Head of caudate nucleus (tissue), 42 donors: ENCODE results near the gene SGMS1.
A peak's percentile ranks its signal among the peaks of the same experiment; 100 is the strongest.

Experiments
- DNase-seq, 42 donors: peaks; one replicate each; pipeline versions ENCODE4 v3.0.0 to v3.0.0-alpha.2; 2020 to 2021; ENCODE audit warnings: mixed read lengths in 7 of 42
- intact Hi-C: fragments of 100-400 bp; cut with DNase I; formaldehyde crosslinking; loops from one replicate; pipeline ENCODE4 v1.15.0; 2022

SGMS1 gene

DNA sequence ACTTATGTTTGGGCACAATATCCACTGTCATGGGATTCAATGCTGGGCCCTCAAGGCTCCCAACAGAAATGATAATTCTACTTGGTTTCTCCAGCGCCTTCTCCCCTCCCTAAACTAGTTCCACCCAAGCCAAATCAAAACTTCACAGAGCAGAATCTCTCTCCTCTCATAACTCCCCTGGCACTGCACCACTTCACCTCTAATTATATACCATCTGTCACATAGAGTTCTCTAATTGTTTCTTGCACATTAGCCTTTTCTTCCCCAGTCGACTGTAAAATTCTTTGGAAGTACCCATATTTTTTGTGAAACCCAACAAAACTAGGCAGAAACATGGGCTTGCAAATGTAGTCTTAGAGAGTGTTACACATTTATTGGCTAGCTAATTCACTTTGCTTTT, 8.1 kb downstream of the SGMS1 start:
- intact Hi-C loops = no loop called here
- no peak for DNase-seq

DNA sequence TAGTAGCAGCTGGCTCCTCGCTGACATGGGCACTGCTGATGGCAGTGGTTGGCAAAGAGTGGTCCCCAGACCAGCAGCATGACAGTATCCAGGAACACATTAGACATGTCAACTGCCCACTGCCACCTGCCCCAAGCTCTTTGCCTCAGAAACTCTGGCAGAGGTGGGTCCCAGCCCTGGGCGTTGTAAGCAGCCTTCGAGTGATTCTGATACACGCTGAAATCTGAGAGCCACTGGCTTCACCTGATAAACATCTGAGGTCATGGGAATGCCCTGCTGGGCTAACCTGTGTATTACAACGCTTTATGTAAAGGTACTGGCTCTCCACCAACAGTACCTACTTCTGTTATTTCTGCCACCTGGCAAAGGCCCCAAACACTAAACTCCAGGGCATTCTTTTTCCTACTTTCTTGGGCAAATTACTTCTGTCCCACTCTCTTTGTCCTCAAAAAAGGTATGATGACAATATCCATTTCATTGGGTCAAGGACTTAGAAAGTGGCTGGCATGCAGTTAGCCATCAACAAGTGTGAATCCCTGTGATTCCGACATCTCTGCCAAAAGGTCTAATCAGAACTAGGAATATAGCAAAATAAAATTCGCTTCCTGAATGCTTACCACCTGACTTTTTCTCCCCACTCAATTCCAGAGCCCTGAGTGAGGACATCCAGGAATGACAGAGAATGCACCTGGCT, 9.2 kb downstream of the SGMS1 start:
- intact Hi-C loops = no loop called here
- DNase-seq = no peak

DNA sequence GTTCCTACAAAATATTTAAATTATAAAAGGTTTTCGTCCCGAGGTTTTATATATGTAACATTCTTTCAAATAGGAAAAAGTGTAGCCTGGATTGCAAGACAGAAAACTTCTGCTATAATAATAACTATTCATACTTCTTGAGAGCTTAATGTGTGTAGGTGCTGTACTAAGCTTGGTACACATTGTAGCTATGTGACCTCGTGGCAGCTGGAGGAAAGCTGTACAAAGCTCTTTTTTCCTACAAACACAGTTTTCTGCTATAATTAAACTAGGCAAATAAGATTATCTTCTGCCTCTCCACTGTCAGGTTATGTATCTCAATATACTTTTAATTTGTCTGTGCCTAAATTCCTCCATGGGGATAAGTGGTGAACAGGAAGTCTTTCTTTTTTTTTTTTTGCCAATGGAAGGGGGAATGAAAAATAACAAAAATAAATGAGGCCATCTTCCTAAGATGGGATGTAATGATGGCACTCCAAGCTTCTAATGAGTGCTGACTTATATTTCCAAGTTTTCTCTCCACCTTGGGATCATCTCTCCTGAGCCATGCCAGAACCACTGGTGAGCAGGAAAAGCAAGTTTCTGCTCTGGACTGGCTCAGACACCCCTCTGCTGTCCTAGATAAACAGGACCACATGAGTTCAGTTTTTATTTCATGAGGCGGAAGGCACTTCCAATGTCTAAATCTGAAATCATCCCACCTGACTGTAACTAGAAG, 9.9 kb downstream of the SGMS1 start:
- DNase-seq = peak in 11 of 42 donors; percentile 25 to 63 (median 40)
- intact Hi-C loops = no loop called here

DNA sequence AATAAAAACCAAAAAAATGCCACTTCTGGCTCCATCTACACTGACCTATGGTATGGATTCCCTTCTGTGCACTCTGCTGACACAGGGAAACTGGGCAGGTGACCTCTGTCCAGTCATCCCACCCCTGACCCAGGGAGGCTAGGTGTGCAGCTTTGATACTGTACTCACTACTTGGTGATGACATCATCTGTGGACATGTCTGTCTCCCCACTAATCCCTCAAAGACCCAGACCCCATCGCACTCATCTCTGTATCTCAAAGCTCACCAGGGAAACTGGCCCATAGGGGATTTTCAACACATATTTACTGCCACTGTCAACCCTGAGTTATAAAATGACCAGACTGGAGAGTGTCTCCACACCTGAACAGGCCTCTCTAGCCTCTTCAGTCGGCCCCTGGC, 10.6 kb downstream of the SGMS1 start:
- intact Hi-C loops = no loop called here
- DNase-seq = no peak

DNA sequence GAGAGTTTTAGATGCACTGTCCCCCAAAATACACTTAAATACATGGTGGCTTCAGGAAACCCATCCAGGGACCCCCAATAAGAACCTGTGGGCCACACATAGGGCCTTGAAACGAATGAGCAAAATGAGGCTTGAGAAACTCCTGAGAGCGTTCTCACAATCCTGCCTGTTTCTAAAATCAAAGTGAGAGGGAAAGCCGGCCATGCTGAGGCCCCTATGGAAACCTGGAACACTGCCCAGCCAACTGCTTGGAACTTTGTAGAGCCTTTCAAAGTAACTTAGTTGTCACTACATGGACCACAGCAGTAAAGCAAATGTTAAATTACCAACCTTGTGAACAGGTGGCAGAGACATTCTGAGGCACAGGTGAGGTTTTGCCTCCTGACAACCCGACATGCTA, 13.4 kb downstream of the SGMS1 start:
- DNase-seq = peak in 13 of 42 donors; percentile 25 to 77 (median 41)
- intact Hi-C loops = no loop called here

DNA sequence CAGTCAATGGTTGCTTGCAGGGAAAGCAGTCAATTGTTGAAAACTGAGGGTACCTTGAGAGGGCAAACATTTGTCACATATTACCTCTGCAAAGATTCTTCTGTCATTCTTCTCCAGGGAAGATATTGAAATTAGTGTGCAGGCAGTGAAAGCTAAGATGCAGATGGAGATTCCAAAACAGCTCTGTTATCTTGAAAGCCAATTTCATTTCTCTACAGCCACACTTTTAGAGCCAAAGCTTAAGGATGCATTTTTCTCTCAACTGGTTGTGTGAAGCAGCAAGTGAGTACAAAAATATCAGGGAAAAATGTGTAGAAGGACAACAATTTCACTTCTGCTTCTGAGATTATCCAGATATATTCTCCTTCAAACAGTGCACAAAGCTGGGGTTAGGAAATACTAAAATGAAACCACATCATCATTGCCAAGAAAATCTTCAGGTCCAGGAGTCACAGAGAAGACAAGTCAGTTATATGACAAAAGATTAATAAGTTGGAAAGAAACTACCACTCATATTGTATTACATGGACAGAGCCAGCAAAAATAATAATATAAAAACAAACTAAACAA, 16.3 kb downstream of the SGMS1 start:
- intact Hi-C loops = no loop called here

DNA sequence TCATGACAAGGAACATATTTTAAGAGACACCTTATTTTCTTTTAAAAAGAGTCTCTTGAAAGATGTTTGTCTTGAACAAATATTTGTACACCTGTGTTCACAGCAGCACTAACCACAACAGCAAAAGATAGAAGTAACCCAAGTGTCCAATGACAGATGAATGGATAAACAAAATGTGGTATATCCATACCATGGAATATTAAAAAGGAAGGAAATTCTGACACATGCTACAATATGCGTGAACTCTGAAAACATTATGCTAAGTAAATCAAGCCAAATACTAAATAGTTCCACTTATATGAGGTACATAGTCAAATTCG, 17.8 kb downstream of the SGMS1 start:
- intact Hi-C loops = no loop called here
- no peak for DNase-seq

More for the DNA sequence above, 16.3 kb downstream of the SGMS1 start:
- no peak for DNase-seq

DNA sequence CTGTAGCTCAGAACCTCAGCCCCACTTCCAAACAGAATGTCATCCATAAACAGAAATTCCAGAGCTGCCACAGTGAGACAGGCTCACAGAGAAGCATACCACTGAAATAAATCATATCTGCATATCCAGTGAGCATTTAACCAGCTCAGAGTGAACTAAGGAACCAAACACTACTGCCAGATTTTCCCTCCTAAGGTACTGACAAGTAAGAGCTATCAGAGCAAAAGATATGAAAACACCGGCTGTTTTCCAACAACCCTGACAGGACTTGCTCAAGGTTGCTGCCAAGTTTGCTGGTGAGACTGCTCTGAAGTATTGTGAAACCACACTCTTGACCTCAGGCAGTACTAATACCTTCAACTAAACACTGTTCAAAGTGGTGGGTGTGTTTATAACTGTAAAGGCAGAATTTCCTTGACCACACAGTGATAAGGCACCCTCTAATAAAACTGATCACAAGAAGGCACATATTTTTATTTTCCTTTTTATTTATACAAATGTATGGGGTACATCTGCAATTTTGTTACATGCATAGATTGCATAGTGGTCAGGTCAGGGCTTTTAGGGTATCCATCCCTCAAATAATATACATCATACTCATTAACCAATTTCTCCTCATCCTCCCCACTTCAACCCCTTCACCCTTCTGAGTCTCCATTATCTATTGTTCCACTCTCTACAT, 18.3 kb downstream of the SGMS1 start:
- DNase-seq = peak in 1 of 42 donors; percentile 43
- intact Hi-C loops = no loop called here

DNA sequence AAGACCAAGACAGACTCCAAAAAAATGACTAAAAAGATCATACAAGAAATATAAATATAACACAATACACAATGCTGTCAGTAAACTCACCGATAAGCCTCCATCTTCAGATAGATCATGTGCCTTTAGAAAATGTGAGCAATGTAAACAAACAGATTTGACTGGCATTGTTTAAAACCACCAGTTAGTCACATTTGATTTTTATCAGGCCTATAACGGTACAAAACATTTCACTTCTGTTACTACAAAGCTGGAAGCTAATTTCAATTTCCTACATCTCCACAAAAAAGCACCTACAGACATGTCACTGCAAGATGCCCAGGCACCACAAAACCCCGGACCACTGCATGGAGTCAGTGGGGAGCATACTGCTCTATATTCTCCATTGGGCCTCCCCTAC, 18.9 kb downstream of the SGMS1 start:
- no peak for DNase-seq
- intact Hi-C loops = no loop called here

DNA sequence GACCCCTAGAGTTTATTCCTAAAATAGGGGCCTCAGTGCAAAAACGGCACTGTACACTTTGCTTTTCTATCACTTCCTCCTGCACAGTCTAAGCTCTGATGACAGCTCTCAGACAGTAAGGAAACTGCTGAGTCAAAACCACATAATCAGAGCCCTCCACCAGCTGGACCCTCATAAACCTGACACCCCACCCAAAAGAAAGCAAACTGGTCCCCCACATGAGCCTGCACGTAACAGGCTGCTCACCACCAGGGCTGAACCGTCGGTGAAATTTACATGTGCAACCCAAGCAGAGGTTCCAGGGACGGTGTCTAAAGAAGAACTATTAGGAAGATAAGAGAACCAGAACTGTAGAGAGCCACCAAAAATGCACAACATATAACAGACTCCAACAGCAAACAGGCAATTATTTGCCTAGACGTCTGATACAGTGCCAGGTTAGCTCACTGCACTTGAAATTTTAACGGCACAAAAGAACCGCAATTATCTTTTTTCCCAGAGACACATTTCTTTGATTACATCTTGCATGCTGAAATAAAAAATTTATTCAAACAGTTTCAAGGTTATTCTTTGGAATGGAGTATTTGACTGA, 19.6 kb downstream of the SGMS1 start:
- DNase-seq = no peak
- intact Hi-C loops = no loop called here

DNA sequence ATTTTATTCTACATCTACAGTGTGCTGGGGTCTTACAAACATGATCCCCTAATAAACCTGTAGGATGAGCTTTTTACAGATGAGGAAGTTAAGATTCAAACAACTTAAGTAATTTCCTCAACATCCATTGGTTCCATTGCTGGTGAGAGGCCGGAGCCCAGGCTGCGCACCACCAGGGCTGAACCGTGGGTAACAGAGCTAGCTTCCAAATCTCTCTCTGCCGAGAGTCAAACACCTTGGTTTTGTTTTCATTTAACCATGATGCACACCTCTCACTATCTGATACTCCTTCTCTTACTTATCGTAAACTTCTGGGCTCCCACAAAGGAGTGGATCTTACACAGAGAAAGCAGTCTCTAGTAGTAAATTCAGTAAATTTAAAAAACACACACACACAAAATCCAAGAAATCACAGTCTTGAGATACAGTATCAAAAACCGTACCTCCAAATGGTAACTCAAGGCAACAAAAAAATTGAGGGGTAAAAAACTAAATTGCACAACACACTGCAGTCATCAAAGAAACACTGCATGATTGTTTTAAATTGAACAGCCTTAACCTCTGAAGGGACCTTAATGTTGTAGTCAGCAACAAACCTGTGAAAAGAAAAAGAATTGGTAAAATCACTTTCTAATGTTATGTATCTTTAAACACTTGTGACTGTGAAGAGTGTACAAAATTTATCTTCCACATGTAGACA, 20.5 kb downstream of the SGMS1 start:
- DNase-seq = no peak
- intact Hi-C loops = no loop called here

DNA sequence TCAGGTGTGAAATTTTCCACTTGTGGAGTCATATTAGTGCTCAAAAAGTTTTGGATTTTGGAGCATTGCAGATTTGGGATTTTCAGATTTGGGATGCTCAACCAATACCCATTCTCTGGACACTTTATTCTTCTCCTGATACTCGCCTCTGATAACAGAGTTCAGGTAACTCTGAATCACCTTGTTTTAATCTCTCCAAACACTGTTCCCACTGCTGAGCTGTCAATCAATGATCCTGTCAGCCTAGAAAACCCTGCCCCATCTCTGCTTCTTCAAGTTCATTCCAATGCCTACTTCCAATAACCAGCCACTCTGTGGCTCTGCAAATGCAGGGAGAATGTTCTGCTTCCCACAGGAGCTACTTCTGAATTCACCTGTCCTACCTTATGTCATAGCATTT, 21.8 kb downstream of the SGMS1 start:
- no peak for DNase-seq
- intact Hi-C loops = no loop called here

DNA sequence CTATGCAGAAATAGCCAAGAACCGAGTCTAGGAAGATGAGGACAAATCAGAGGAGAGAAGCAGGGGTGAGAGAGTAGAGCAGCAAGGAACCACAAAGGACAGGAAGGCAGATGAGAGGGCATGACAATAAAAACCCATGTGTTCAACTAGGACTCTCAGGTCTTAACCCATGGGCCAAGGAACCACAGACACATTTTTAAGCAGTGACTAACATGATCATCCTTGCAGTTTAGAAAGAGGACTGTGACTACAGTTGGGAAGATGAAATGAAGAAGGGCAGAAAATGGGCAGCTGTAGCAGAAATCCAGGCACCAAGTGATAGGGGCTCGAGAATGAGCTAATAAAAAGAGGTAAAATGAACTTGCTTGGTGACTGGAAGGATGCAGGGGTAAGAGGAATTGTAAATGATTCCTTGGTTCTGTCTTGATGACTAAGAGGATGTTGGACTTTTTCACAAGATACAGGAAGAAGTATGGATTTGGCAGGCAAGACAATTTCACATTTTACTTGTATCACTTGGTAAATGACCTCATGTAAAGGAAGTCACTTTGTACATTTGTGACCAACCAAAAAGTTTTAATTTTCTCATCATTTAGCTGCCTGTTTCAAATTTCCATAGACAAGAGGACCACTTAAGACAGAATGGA, 22.8 kb downstream of the SGMS1 start:
- intact Hi-C loops = no loop called here

DNA sequence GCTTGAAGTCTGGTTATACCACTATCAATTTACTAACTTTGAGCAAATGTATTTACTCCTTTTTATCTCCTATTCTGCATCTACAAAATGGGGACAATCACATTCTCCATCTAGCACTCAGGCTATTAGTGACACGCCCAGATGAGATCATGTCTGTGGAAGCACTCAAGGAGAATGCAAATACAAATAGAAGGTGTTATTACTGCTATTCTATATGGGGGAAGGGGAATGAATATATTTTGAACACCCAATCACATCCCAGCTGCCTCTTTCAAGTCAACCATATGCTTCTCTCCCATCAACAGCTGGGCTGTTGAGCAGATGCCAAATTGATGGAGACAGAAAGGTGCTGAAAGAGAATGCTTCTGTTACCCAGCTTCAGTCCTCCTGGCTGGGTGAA, 23.5 kb downstream of the SGMS1 start:
- no peak for DNase-seq
- intact Hi-C loops = no loop called here

More for the DNA sequence above, 22.8 kb downstream of the SGMS1 start:
- no peak for DNase-seq

DNA sequence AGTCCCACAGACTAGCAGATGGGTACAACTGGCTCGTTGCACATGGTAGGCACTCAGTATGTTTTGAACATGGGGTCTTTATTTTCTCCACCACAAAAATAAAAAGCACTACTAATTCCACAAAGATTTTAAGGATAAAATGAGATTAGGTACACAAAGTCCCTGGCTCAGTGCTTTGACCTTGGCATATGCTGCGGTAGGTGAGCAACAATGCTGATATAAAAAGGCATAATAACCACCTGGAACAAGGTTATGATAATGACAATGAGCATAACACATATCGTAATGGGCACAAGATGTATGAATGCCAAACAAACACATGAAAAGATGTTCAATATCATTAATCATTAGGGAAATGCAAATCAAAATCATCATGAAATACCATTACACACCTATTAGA, 26.9 kb downstream of the SGMS1 start:
- intact Hi-C loops = no loop called here
- no peak for DNase-seq

DNA sequence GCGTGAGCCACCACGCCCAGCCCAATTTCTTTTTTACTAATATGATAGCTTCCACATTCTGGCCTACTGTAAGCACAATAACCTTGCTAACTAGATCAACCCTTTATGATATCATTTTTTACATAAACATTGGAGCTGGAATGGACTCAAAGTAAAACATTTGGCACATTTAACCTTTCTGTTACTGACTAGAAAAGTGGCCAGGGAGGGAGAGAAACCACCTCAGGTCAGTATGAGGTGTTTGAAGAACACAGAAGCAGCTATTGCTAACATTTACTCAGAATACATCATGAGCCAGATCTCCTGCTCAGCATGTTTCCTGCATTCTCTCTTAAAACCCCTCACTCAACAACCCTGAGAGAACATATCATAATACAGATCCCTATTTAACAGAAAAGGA, 27.3 kb downstream of the SGMS1 start:
- intact Hi-C loops = no loop called here

DNA sequence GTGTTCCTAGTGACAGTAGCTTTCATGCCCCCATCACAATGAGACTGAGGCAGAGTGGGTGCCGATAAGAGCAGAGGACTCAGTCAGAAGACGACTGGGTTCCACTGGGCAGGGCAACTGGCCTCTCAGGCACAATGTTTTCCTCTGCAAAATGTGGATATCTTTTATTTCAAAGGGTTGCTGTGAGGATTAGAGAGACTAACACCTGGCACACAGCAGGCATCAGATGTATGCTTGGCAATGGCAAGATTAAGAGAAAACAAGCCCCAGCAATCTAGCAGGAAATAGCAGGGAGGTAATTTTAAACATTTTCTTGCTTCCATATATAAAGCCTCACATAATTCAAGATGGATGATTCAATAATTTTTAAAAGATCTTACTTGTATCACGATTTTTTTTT, 28.0 kb downstream of the SGMS1 start:
- intact Hi-C loops = no loop called here

More for the DNA sequence above, 27.3 kb downstream of the SGMS1 start:
- no peak for DNase-seq

DNA sequence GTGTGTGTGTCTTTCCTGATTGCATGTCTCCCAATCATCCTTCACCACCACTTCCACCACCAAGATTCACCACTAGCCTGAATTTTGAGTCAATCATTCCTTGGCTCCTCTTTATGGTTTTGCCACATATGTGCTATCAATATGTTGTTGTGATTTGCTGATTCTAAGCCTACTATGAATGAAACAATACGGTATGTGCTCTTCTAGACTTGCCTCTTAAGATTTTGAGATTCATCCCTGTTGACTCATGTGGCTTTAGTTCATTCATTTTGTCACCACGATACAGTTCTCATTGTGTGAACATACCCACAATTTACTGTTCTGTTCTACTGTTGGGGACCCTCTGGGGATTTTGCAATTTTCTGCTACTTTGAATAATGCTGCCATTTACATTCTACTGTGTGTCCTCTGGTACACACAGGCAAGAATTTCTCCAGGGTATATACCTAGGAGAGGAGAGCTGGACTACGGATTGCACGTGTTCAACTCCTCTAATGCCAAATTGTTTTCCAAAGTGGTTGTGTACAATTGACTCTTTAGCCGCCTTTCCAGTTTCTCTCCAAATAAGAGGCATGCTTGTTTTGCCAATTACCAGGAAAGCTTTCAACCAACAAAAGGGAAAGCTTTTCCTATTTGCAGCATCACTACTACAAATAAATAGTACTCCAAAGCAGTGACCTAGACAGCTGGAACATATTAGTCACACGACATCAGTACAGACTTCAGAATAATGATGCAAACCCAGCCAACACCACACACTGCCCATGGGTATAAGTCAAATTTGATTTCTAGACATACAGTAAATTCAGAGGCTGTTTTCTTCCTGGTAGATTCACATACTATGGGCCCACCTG, 30.0 kb downstream of the SGMS1 start:
- intact Hi-C loops = no loop called here
- DNase-seq = no peak

More for the DNA sequence above, 28.0 kb downstream of the SGMS1 start:
- no peak for DNase-seq
